ENCODE results near the gene ZBTB45.

Gene ZBTB45

DNA sequence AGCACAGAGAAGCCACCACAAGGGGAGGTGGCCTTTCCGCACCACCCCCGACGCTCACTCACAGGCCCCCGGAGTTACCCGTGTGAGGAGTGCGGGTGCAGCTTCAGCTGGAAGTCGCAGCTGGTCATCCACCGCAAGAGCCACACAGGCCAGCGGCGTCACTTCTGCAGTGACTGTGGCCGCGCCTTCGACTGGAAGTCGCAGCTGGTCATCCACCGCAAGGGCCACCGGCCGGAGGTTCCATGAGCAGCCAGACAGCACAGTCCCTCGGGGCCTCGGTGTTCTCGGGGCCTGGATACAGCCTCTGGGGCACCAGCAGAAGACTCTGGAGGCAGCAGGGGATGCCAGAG, 39.2 kb downstream of the ZBTB45 start:
- no peak for TF ChIP-seq EZH2phosphoT487 (IDR thresholded peaks at IDR 0.05; ENCODE audit: borderline replicate concordance)
- TF ChIP-seq, protein P1, sequence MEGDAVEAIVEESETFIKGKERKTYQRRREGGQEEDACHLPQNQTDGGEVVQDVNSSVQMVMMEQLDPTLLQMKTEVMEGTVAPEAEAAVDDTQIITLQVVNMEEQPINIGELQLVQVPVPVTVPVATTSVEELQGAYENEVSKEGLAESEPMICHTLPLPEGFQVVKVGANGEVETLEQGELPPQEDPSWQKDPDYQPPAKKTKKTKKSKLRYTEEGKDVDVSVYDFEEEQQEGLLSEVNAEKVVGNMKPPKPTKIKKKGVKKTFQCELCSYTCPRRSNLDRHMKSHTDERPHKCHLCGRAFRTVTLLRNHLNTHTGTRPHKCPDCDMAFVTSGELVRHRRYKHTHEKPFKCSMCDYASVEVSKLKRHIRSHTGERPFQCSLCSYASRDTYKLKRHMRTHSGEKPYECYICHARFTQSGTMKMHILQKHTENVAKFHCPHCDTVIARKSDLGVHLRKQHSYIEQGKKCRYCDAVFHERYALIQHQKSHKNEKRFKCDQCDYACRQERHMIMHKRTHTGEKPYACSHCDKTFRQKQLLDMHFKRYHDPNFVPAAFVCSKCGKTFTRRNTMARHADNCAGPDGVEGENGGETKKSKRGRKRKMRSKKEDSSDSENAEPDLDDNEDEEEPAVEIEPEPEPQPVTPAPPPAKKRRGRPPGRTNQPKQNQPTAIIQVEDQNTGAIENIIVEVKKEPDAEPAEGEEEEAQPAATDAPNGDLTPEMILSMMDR (conservative IDR thresholded peaks at IDR 0.05; ENCODE audit: low read length) = no peak
- Histone ChIP-seq H3K27me3 (ENCODE audit: insufficient read depth, low read length, poor library complexity, severe bottlenecking) (no peaks in the 10 kb centered on the region), H3K36me3 (ENCODE audit: insufficient read depth, low read length) (no peaks in the 10 kb centered on the region), H3K4me3 (ENCODE audit: low read length, poor library complexity, severe bottlenecking) (no peak overlapping the region), H4K20me1 (ENCODE audit: insufficient read depth, low read length, poor library complexity, severe bottlenecking) (no peaks in the 10 kb centered on the region), H3F3A (ENCODE audit: low read depth) (no peaks in the 10 kb centered on the region), H3K79me2 (ENCODE audit: insufficient read depth, low read length) (no peaks in the 10 kb centered on the region), H3K9me2 (replicated peaks; ENCODE audit: low read depth, low read length) (no peaks in the 10 kb centered on the region), H3K9ac (ENCODE audit: low read depth, low read length, poor library complexity, severe bottlenecking) (no peak overlapping the region), H3K4me1 (ENCODE audit: insufficient read depth, low read length, poor library complexity, severe bottlenecking) (peaks cover 14% of the 10 kb centered on the region), H2AFZ (ENCODE audit: low read length) (no peak overlapping the region), H3K9me3 (ENCODE audit: insufficient read depth, low read depth, low read length) (no peaks in the 10 kb centered on the region), H3K4me2 (ENCODE audit: low read depth, low read length, poor library complexity, severe bottlenecking) (no peak overlapping the region)

DNA sequence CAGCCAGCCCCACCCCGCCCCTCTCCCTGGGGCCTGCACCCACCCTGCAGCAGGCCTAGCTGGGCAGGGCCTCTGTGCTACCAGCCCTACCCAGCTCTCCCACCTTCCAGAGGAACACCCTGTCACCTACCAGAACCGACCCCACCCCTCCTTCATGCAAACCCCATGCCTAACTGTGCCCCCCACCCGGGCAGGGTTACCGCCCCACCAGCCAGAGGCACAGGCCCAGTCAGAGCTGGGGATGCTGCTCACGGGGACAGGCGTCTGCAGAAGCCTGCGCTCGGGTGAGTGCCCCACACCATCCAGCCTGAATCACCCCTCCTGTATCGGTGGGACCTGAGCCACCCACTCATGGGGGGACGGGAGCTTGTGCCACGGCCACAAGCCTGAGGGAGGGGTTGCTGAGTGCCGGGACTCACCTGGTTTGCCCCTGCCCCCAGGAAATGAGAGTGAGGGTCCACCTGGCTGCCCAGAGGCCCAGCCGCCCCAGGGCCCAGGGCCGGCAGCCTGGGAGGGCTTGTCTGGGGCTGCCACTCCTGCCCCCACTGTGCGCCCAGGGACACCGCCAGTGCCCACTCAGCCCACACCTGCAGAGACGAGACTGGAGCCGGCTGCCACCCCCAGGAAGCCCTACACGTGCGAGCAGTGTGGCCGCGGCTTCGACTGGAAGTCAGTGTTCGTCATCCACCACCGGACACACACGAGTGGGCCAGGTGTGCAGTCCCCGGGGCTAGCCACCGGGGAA, 39.7 kb downstream of the ZBTB45 start:
- Histone ChIP-seq H3K9me3 (ENCODE audit: insufficient read depth, low read depth, low read length) (no peaks in the 10 kb centered on the region), H3K36me3 (ENCODE audit: insufficient read depth, low read length) (no peaks in the 10 kb centered on the region), H3K4me2 (ENCODE audit: low read depth, low read length, poor library complexity, severe bottlenecking) (no peak overlapping the region), H3K9ac (ENCODE audit: low read depth, low read length, poor library complexity, severe bottlenecking) (no peak overlapping the region), H3K4me1 (ENCODE audit: insufficient read depth, low read length, poor library complexity, severe bottlenecking) (peaks cover 20% of the 10 kb centered on the region), H3K79me2 (ENCODE audit: insufficient read depth, low read length) (no peaks in the 10 kb centered on the region), H3K4me3 (ENCODE audit: low read length, poor library complexity, severe bottlenecking) (no peak overlapping the region), H3K9me2 (replicated peaks; ENCODE audit: low read depth, low read length) (no peaks in the 10 kb centered on the region), H4K20me1 (ENCODE audit: insufficient read depth, low read length, poor library complexity, severe bottlenecking) (no peaks in the 10 kb centered on the region), H2AFZ (ENCODE audit: low read length) (no peak overlapping the region), H3K27me3 (ENCODE audit: insufficient read depth, low read length, poor library complexity, severe bottlenecking) (no peaks in the 10 kb centered on the region), H3F3A (ENCODE audit: low read depth) (no peaks in the 10 kb centered on the region)
- TF ChIP-seq, protein P1 (conservative IDR thresholded peaks at IDR 0.05; ENCODE audit: low read length) = no peak

DNA sequence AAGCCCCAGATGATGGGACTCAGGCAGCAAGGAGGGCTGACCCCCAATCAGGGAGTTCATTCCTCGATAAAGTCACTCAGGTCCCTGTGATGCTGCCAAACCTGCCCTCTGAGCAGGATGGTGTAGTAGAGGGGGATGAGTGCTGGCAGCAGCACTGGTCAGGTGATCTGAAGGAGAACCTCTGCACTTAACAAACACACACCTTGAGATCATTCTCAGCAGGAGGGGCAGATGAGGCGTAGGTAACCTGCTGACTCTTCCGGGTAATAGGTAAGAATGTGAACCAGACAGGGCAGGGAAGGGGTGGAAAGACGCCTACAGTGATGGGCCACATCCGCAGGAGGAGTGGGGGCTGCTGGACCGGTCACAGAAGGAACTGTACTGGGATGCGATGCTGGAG, 40.3 kb downstream of the ZBTB45 start:
- peaks cover 24% of the 10 kb centered on the region for H3K4me1 ChIP-seq (ENCODE audit: insufficient read depth, low read length, poor library complexity, severe bottlenecking)
- H3K36me3 ChIP-seq (ENCODE audit: insufficient read depth, low read length) = no peaks in the 10 kb centered on the region
- no peak overlapping the region for H3K9ac ChIP-seq (ENCODE audit: low read depth, low read length, poor library complexity, severe bottlenecking)
- no peak overlapping the region for H3K4me2 ChIP-seq (ENCODE audit: low read depth, low read length, poor library complexity, severe bottlenecking)
- no peaks in the 10 kb centered on the region for H3F3A ChIP-seq (ENCODE audit: low read depth)
- no peaks in the 10 kb centered on the region for H4K20me1 ChIP-seq (ENCODE audit: insufficient read depth, low read length, poor library complexity, severe bottlenecking)
- H3K9me2 ChIP-seq (replicated peaks; ENCODE audit: low read depth, low read length) = no peaks in the 10 kb centered on the region
- no peaks in the 10 kb centered on the region for H3K27me3 ChIP-seq (ENCODE audit: insufficient read depth, low read length, poor library complexity, severe bottlenecking)
- H3K4me3 ChIP-seq (ENCODE audit: low read length, poor library complexity, severe bottlenecking) = no peak overlapping the region
- H3K9me3 ChIP-seq (ENCODE audit: insufficient read depth, low read depth, low read length) = no peaks in the 10 kb centered on the region
- no peaks in the 10 kb centered on the region for H3K79me2 ChIP-seq (ENCODE audit: insufficient read depth, low read length)
- H2AFZ ChIP-seq (ENCODE audit: low read length) = no peak overlapping the region
- TF ChIP-seq, protein P1 (conservative IDR thresholded peaks at IDR 0.05; ENCODE audit: low read length) = no peak
- TF ChIP-seq EZH2phosphoT487 (IDR thresholded peaks at IDR 0.05; ENCODE audit: borderline replicate concordance) = no peak
